GM20000 (cell line): ENCODE data around the gene ACOX3.

Experiments used
- DNase-seq: peaks from one replicate; pipeline ENCODE4 v3.0.0; 2012; ENCODE audit warnings: low spot score
- TF ChIP-seq, protein P1 (sequence below): IDR thresholded peaks from 2 replicates; pipeline ENCODE4 v1.5.1; 2012; ENCODE audit warnings: mild to moderate bottlenecking, control low read depth; ENCODE audit errors: extremely low read depth, missing control alignments

ACOX3 gene

GRCh38 chr4:8472158-8472688 is 31.7 kb upstream of the ACOX3 start:
- DNase-seq, result no peak
- TF ChIP-seq, protein P1, sequence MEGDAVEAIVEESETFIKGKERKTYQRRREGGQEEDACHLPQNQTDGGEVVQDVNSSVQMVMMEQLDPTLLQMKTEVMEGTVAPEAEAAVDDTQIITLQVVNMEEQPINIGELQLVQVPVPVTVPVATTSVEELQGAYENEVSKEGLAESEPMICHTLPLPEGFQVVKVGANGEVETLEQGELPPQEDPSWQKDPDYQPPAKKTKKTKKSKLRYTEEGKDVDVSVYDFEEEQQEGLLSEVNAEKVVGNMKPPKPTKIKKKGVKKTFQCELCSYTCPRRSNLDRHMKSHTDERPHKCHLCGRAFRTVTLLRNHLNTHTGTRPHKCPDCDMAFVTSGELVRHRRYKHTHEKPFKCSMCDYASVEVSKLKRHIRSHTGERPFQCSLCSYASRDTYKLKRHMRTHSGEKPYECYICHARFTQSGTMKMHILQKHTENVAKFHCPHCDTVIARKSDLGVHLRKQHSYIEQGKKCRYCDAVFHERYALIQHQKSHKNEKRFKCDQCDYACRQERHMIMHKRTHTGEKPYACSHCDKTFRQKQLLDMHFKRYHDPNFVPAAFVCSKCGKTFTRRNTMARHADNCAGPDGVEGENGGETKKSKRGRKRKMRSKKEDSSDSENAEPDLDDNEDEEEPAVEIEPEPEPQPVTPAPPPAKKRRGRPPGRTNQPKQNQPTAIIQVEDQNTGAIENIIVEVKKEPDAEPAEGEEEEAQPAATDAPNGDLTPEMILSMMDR, result no peak

DNA sequence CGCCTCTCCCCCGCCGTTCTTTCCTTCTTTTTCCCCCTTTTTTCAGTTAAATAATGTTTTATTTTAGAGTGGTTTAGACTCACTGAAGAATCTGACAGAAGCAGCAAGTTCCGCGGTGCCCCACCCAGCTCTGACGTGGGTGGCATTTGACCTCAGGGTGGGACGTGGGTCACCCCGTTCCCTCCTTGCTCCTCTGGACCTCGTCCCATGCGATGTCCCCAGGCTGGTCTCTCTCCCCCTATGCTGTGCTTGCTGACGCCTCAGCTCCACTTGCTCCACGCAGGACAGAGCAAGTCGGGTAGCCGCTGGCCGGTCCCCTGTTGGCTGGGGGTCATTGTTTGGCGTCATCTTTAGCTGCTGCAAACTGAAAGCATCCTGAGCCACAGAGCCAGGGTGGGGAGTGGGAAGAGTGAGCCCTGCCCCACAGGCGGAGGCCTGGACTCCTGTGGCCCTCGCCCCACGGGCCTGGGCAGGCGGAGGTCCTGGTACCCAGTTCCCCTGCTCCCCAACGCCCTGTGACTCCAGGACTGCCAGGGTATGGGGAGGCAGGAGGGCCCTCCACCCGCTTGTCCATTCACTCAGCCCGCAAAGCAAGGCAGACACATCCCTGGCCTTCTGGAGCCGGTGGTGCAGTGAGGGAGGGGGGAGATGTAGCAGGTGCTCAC is 30.8 kb upstream of the ACOX3 start:
- TF ChIP-seq, protein P1, result no peak
- DNase-seq, result no peak

DNA sequence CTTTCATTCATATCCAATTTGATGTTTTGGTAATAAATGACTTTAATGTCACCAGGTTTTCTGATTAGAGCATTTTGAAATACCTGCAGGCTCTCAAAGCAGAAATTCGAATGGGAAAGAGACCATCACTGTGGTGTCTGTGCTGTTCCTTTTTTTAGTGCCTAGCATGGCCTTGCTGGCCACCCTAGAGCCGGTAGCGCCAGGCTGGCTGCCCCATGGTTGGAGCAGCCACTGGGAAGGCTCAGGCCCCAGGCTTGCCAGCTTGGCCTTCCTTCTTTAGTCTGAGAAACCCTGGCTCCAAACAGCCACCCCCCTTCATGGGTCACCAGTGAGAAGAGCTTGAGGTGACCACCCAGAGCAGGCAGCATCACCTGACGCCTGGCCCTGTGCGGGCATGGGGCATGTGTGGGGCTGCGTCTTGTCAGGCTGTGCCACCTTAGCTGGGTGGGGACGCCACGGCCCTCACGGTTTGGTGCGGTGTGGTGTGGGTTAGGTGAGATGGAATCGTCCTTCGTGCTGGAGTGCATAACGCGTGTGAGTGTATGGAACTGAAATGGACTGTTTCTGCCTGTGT is 30.0 kb upstream of the ACOX3 start:
- no peak for DNase-seq

GRCh38 chr4:8469550-8469949 is 29.0 kb upstream of the ACOX3 start:
- TF ChIP-seq, protein P1, result no peak
- no peak for DNase-seq

More for the DNA sequence above, 30.0 kb upstream of the ACOX3 start:
- TF ChIP-seq, protein P1, result no peak

DNA sequence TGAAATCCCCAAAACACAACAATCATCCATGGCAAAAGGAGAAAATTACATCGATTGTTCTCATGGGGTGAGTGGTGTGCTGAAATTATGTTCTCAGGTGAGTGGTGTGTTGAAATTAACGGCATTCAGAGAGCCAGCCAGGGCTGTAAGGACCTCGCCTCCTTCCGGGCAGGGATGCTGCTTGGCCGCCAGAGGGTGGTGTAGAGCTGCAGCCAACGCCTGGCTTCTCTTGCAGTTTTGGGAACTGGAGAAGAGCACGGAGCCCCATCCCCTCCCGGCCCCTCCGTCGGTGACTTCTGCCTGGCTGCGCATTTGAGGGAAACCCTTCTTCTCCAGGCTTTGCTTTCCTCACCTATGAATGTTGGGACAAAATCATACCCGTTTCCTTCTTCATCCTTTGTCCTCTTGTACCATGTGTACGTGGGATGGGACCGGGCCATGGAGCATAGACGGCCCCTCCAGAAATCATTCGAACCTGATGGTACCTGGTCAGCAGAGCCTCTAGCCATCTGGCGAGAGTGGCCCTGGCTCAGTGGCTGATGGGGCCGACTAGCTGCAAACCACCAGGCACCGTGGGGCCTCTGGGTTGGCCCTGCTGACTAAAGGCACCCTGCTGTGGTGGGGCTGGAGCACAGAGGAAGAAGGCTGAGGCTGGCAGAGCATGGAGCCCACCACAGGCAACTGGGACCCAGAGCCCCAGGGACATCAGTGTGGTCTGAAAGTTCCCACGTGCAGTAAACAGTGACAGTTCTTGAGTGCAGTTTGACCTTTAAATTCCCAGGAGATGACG is 28.4 kb upstream of the ACOX3 start:
- DNase-seq, result peak; percentile 85
- TF ChIP-seq, protein P1, result peak; percentile 92

DNA sequence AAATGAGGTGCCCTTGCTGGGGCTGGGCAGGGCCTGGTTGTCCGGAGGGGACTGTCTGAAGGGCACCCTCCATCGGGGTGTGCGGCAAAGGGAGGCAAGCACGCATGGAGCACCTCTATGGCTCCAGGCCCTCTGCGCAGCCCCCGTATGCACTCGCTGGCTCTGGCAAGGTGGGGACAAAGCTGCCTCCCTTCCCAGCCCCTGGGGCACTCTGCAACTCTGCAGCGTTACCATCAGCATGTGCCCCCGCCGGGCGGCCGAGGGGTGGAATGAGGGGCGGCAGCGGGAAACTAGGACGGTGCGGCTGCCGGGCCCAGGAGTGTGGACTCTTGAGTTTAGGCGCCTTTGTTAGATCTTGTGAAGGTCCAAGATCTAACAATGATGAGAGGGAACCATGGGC is 26.5 kb upstream of the ACOX3 start:
- TF ChIP-seq, protein P1, result no peak
- DNase-seq, result no peak
